ENCODE data around the gene ABHD10. TPM values are rescaled to one million over a fixed set of nuclear protein-coding genes. Genes with fewer than 3 reads are reported as not detected.

Gene ABHD10
- total RNA-seq, 1 experiment from 2014 or later = 21.8 TPM

- no peak overlapping the region for H3K23ac ChIP-seq (ENCODE audit: insufficient read length, low read depth, low read length)
- no peak overlapping the region for H2BK12ac ChIP-seq (ENCODE audit: insufficient read length, low read depth, low read length)
- no peak overlapping the region for H3T11ph ChIP-seq (ENCODE audit: low read length)
- no peak overlapping the region for H3K9ac ChIP-seq (ENCODE audit: extremely low read depth, insufficient read length, low read length)
- H3K14ac ChIP-seq (ENCODE audit: insufficient read depth, low read length) = no peak overlapping the region
- H2AFZ ChIP-seq (ENCODE audit: low read length) = no peak overlapping the region
- no peak overlapping the region for H2BK120ac ChIP-seq (ENCODE audit: low read depth, low read length, poor library complexity, severe bottlenecking)
- H3K27ac ChIP-seq (ENCODE audit: insufficient read length, low read depth, low read length) = no peak overlapping the region
- H3K27me3 ChIP-seq (ENCODE audit: insufficient read depth, low read length) = no peaks in the 10 kb centered on the region; the same call in 1 of the 2 replicates
- H4K5ac ChIP-seq (ENCODE audit: insufficient read length, low read depth, low read length) = no peak overlapping the region
- H3K56ac ChIP-seq (ENCODE audit: insufficient read length, low read depth, low read length) = no peak overlapping the region
- no peaks in the 10 kb centered on the region for H3K4me1 ChIP-seq (ENCODE audit: insufficient read depth, low read length)
- no peak overlapping the region for H3K18ac ChIP-seq (ENCODE audit: insufficient read length, low read depth, low read length)
- H2BK5ac ChIP-seq (ENCODE audit: insufficient read length, low read length) = no peak overlapping the region
- no peak overlapping the region for H3K4me3 Mint-ChIP-seq
- no peaks in the 10 kb centered on the region for H3K9me3 ChIP-seq (ENCODE audit: control insufficient read depth, low read depth, low read length)
- no peak overlapping the region for H2AK5ac ChIP-seq (ENCODE audit: insufficient read length, low read length)
- no peak overlapping the region for H4K8ac ChIP-seq (replicated peaks; ENCODE audit: insufficient read length, low read depth, low read length)
- TF ChIP-seq CTCF (conservative IDR thresholded peaks at IDR 0.05) = no peak
- no peak overlapping the region for H3K4me2 ChIP-seq (ENCODE audit: insufficient read depth, insufficient read length, low read length)
- H3K79me2 ChIP-seq (ENCODE audit: insufficient read depth, low read length) = no peaks in the 10 kb centered on the region
- DNase-seq = no peak
- no peaks in the 10 kb centered on the region for H3K79me1 ChIP-seq (ENCODE audit: insufficient read depth, low read depth, low read length, poor library complexity, severe bottlenecking)
- no peak overlapping the region for H4K91ac ChIP-seq (ENCODE audit: insufficient read length, low read depth, low read length)
- no peak overlapping the region for H3K27ac Mint-ChIP-seq
- H3K27me3 Mint-ChIP-seq (ENCODE audit: low read depth) = no peaks in the 10 kb centered on the region
- peaks cover 4 to 9% (median 9%) of the 10 kb centered on the region in 3 experiments; a peak in 6 of 7 replicates for H3K36me3 Mint-ChIP-seq (ENCODE audit: insufficient read depth in 1 of 3, low read depth in 3 of 3)
- no peaks in the 10 kb centered on the region for H4K20me1 ChIP-seq (ENCODE audit: control insufficient read depth, insufficient read depth, insufficient read length)
- H3K23me2 ChIP-seq (ENCODE audit: insufficient read length, low read depth, low read length, poor library complexity, severe bottlenecking) = no peaks in the 10 kb centered on the region
- peaks cover 5 to 7% of the 10 kb centered on the region in 2 experiments; a peak in 3 of 4 replicates for H3K4me1 Mint-ChIP-seq
- WGBS (ENCODE audit: extremely low coverage, insufficient read length, low lambda C conversion rate) = no CpG with 5 or more reads among the region's 5 CpGs
- H3K4ac ChIP-seq (ENCODE audit: low read depth, low read length) = no peak overlapping the region
- no peak overlapping the region for H2BK20ac ChIP-seq (ENCODE audit: low read depth, low read length, poor library complexity, severe bottlenecking)
- peaks cover 13 to 17% of the 10 kb centered on the region in 2 experiments for H3K9me3 Mint-ChIP-seq
- H2BK15ac ChIP-seq (ENCODE audit: low read depth, low read length) = no peak overlapping the region
Measured at GRCh38 chr3:112030901-112031300, 52.1 kb downstream of the ABHD10 start.
